Upper lobe of left lung (tissue), 4 donors: ENCODE data around the gene WNT2B.

Experiments
- CTCF ChIP-seq, 6 experiments: fragments of 450-650 bp in 4 of 6; fragments of 200-600 bp in 2 of 6; sonication (generic) in 2 of 6; IDR thresholded peaks; one replicate each; pipeline ENCODE4 v1.5.1; 2016 to 2019; ENCODE audit warnings: antibody characterized with exemption in 6 of 6
- POLR2A ChIP-seq, 4 donors: fragments of 450-650 bp; IDR thresholded peaks; one replicate each; pipeline ENCODE4 v1.5.1; 2016 to 2017; ENCODE audit warnings: antibody characterized with exemption in 4 of 4, mild to moderate bottlenecking in 2 of 4
- POLR2AphosphoS5 ChIP-seq, 2 donors: sonication (generic); formaldehyde crosslinking; IDR thresholded peaks; one replicate each; pipeline ENCODE4 v1.5.1; 2017; ENCODE audit warnings: antibody characterized with exemption in 2 of 2

- TF ChIP-seq CTCF (IDR thresholded peaks at IDR 0.05) (no peak), POLR2AphosphoS5 (IDR thresholded peaks at IDR 0.05) (no peak), POLR2A (IDR thresholded peaks at IDR 0.05) (no peak)
Measured at GRCh38 chr1:112530832-112531231, 22.1 kb downstream of the WNT2B start.
